HEK293 (cell line): ENCODE results near the gene IL5.

Experiments used
- CTCF ChIA-PET: fragments of 350-600 bp; formaldehyde crosslinking; extraction: SDS; loops from one replicate; lab custom pipeline; 2021; ENCODE audit warnings: antibody characterized with exemption; lab: Yijun Ruan, JAX
- POLR2A ChIA-PET: fragments of 300-600 bp; formaldehyde crosslinking; extraction: SDS; loops from one replicate; lab custom pipeline; 2020; ENCODE audit warnings: antibody characterized with exemption, inconsistent platforms; lab: Yijun Ruan, JAX
- H3K27ac ChIP-seq: fragments of 200-500 bp; sonication (Bioruptor generic); 2 replicates; pipeline ENCODE4 v1.5.1; 2014; ENCODE audit warnings: low read depth, low read length, control low read depth, inconsistent platforms; ENCODE audit errors: extremely low read depth
- H3K36me3 ChIP-seq, 2 experiments: fragments of 200-500 bp in 1 of 2; sonication (Bioruptor generic) in 1 of 2; 1 replicate in 1 of 2; 2 replicates in 1 of 2; pipeline ENCODE4 v1.5.1; 2014 to 2017; ENCODE audit warnings: inconsistent platforms in 2 of 2, low read length in 2 of 2; ENCODE audit not compliant: control insufficient read depth in 2 of 2, insufficient read depth in 1 of 2
- H3K4me1 ChIP-seq: fragments of 200-500 bp; sonication (Bioruptor generic); 2 replicates; pipeline ENCODE4 v1.5.1; 2014; ENCODE audit warnings: mild to moderate bottlenecking, low read length, inconsistent platforms; ENCODE audit not compliant: control insufficient read depth, insufficient read depth
- H3K4me3 ChIP-seq: 2 replicates; pipeline ENCODE4 v1.5.1; 2011; ENCODE audit warnings: low read depth, mild to moderate bottlenecking, control low read depth, low read length, moderate library complexity
- H3K9me3 ChIP-seq: fragments of 200-500 bp; sonication (Bioruptor generic); 2 replicates; pipeline ENCODE4 v1.5.1; 2014; ENCODE audit warnings: low read depth, low read length, inconsistent platforms; ENCODE audit not compliant: control insufficient read depth, insufficient read depth
- EGR2 ChIP-seq: fragments of 450-650 bp; formaldehyde crosslinking; IDR thresholded peaks from 2 replicates; pipeline ENCODE4 v1.5.1; 2016; ENCODE audit warnings: low read depth, missing biosample characterization, missing genetic modification characterization
- GLI2 ChIP-seq: fragments of 450-650 bp; formaldehyde crosslinking; IDR thresholded peaks from 2 replicates; pipeline ENCODE4; 2017; ENCODE audit warnings: missing biosample characterization, missing genetic modification characterization, low read depth, borderline replicate concordance
- GLIS2 ChIP-seq: fragments of 450-650 bp; formaldehyde crosslinking; IDR thresholded peaks from 2 replicates; pipeline ENCODE4 v1.5.1; 2016; ENCODE audit warnings: missing biosample characterization, missing genetic modification characterization
- KLF7 ChIP-seq: fragments of 450-650 bp; formaldehyde crosslinking; IDR thresholded peaks from 2 replicates; pipeline ENCODE4 v1.5.1; 2016; ENCODE audit warnings: missing biosample characterization, missing genetic modification characterization, borderline replicate concordance
- KLF8 ChIP-seq: fragments of 450-650 bp; formaldehyde crosslinking; IDR thresholded peaks from 2 replicates; pipeline ENCODE4 v1.5.1; 2016; ENCODE audit warnings: missing biosample characterization, missing genetic modification characterization
- REPIN1 ChIP-seq: fragments of 450-650 bp; formaldehyde crosslinking; IDR thresholded peaks from 2 replicates; pipeline ENCODE4 v1.5.1; 2017; ENCODE audit warnings: missing biosample characterization, missing genetic modification characterization, low read depth
- SP3 ChIP-seq: fragments of 450-650 bp; formaldehyde crosslinking; IDR thresholded peaks from 2 replicates; pipeline ENCODE4 v1.5.1; 2016; ENCODE audit warnings: missing biosample characterization, missing genetic modification characterization
- YY1 ChIP-seq: fragments of 450-650 bp; formaldehyde crosslinking; IDR thresholded peaks from 2 replicates; pipeline ENCODE4 v1.5.1; 2018; ENCODE audit warnings: missing biosample characterization, missing genetic modification characterization
- ZBTB17 ChIP-seq: fragments of 450-650 bp; formaldehyde crosslinking; IDR thresholded peaks from 2 replicates; pipeline ENCODE4 v1.5.1; 2016; ENCODE audit warnings: missing biosample characterization, missing genetic modification characterization
- ZBTB20 ChIP-seq: fragments of 450-650 bp; formaldehyde crosslinking; IDR thresholded peaks from 2 replicates; pipeline ENCODE4 v1.5.1; 2016; ENCODE audit warnings: missing biosample characterization, missing genetic modification characterization
- ZEB2 ChIP-seq: fragments of 450-650 bp; formaldehyde crosslinking; IDR thresholded peaks from 2 replicates; pipeline ENCODE4 v1.5.1; 2016; ENCODE audit warnings: missing biosample characterization, missing genetic modification characterization
- ZFHX2 ChIP-seq: fragments of 450-650 bp; formaldehyde crosslinking; conservative IDR thresholded peaks from 2 replicates; pipeline ENCODE4 v1.5.1; 2016; ENCODE audit warnings: missing biosample characterization, missing genetic modification characterization
- ZNF155 ChIP-seq: fragments of 450-650 bp; formaldehyde crosslinking; IDR thresholded peaks from 2 replicates; pipeline ENCODE4 v1.5.1; 2016; ENCODE audit warnings: missing biosample characterization, missing genetic modification characterization
- ZNF2 ChIP-seq: fragments of 450-650 bp; formaldehyde crosslinking; IDR thresholded peaks from 2 replicates; pipeline ENCODE4 v1.5.1; 2016; ENCODE audit warnings: missing biosample characterization, missing genetic modification characterization
- ZNF274 ChIP-seq, 2 experiments: fragments of 200-500 bp in 1 of 2; fragments of 450-650 bp in 1 of 2; sonication (Bioruptor generic) in 1 of 2; formaldehyde crosslinking in 1 of 2; IDR thresholded peaks; 2 replicates each; pipeline versions ENCODE4 v1.5.1 to v1.6.1; 2014 to 2016; ENCODE audit warnings: borderline replicate concordance in 1 of 2, inconsistent platforms in 1 of 2, low read length in 1 of 2, missing biosample characterization in 1 of 2, missing genetic modification characterization in 1 of 2
- ZNF391 ChIP-seq: fragments of 450-650 bp; formaldehyde crosslinking; IDR thresholded peaks from 2 replicates; pipeline ENCODE4 v1.5.1; 2016; ENCODE audit warnings: low read depth, missing biosample characterization, missing genetic modification characterization, borderline replicate concordance
- ZNF394 ChIP-seq: fragments of 450-650 bp; formaldehyde crosslinking; IDR thresholded peaks from 2 replicates; pipeline ENCODE4 v1.5.1; 2016; ENCODE audit warnings: missing biosample characterization, missing genetic modification characterization, mild to moderate bottlenecking, moderate library complexity, borderline replicate concordance
- ZNF548 ChIP-seq: fragments of 450-650 bp; formaldehyde crosslinking; IDR thresholded peaks from 2 replicates; pipeline ENCODE4 v1.5.1; 2016; ENCODE audit warnings: missing biosample characterization, missing genetic modification characterization
- ZNF610 ChIP-seq: fragments of 450-650 bp; formaldehyde crosslinking; IDR thresholded peaks from 2 replicates; pipeline ENCODE4 v1.5.1; 2016; ENCODE audit warnings: missing biosample characterization, missing genetic modification characterization, borderline replicate concordance
- ZNF621 ChIP-seq: fragments of 450-650 bp; formaldehyde crosslinking; IDR thresholded peaks from 2 replicates; pipeline ENCODE4 v1.5.1; 2017; ENCODE audit warnings: missing biosample characterization, missing genetic modification characterization
- ZNF623 ChIP-seq: fragments of 450-650 bp; formaldehyde crosslinking; IDR thresholded peaks from 2 replicates; pipeline ENCODE4 v1.5.1; 2016; ENCODE audit warnings: missing biosample characterization, missing genetic modification characterization
- ZNF654 ChIP-seq: fragments of 450-650 bp; formaldehyde crosslinking; IDR thresholded peaks from 2 replicates; pipeline ENCODE4 v1.5.1; 2016; ENCODE audit warnings: low read depth, missing biosample characterization, missing genetic modification characterization
- ZNF670 ChIP-seq: fragments of 450-650 bp; formaldehyde crosslinking; IDR thresholded peaks from 2 replicates; pipeline ENCODE4 v1.5.1; 2016; ENCODE audit warnings: missing biosample characterization, missing genetic modification characterization, low read depth
- ZNF701 ChIP-seq: fragments of 450-650 bp; formaldehyde crosslinking; IDR thresholded peaks from 2 replicates; pipeline ENCODE4 v1.5.1; 2016; ENCODE audit warnings: missing biosample characterization, missing genetic modification characterization
- ZNF777 ChIP-seq: fragments of 450-650 bp; formaldehyde crosslinking; IDR thresholded peaks from 2 replicates; pipeline ENCODE4 v1.5.1; 2017; ENCODE audit warnings: missing biosample characterization, missing genetic modification characterization, borderline replicate concordance
- ZNF791 ChIP-seq: fragments of 450-650 bp; formaldehyde crosslinking; IDR thresholded peaks from 2 replicates; pipeline ENCODE4 v1.5.1; 2016; ENCODE audit warnings: missing biosample characterization, missing genetic modification characterization
- ZSCAN30 ChIP-seq: fragments of 450-650 bp; IDR thresholded peaks from 2 replicates; pipeline ENCODE4 v1.5.1; 2018; ENCODE audit warnings: missing biosample characterization, mild to moderate bottlenecking, missing genetic modification characterization, moderate library complexity
- TF ChIP-seq, protein P1 (sequence below): fragments of 450-650 bp; formaldehyde crosslinking; IDR thresholded peaks from 2 replicates; pipeline ENCODE4 v1.5.1; 2016; ENCODE audit warnings: missing biosample characterization, missing genetic modification characterization
- TF ChIP-seq, protein P2 (sequence below): fragments of 450-650 bp; formaldehyde crosslinking; IDR thresholded peaks from 2 replicates; pipeline ENCODE4 v1.5.1; 2016; ENCODE audit warnings: missing biosample characterization, missing genetic modification characterization
- TF ChIP-seq, protein P3 (sequence below): fragments of 450-650 bp; formaldehyde crosslinking; IDR thresholded peaks from 2 replicates; pipeline ENCODE4 v1.5.1; 2016; ENCODE audit warnings: missing biosample characterization, missing genetic modification characterization
- TF ChIP-seq, protein P4 (sequence below): fragments of 450-650 bp; formaldehyde crosslinking; IDR thresholded peaks from 2 replicates; pipeline ENCODE4 v1.5.1; 2016; ENCODE audit warnings: missing biosample characterization, missing genetic modification characterization

IL5 gene

DNA sequence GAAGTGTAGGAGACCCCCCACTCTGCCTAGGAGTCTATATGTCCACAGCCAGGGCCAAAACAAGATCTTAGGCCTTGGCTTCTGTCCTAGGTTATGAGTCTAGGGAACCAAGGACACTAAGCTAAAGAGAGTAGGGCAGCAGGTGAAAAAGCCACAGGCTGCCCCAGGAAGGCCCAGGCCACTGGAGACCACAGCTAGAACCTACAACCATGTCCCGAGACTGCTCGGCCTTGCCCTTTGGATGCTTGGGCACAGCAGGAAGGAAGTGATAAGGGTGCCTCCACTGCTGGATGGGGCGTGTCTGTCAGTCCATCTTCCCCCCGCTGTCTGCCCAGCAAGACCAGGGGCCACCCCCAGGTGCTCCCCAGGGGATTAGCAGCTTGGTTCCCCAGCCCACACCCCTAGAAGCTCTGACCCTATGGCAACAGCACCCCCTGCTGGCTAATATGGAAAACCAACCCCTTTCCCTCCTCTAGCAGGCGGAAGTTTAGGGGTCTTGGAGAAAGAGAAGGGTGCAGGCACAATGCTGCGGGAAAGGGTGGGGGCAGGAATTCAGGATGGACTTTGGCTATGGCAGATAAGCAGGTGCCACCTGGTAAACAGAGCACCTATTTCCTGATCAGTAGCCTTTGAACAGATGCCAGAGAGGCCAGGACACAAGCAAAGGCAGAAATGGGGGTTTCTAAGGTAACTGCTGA lies 42.2 kb downstream of the IL5 start:
- H3K9me3 ChIP-seq = no peaks in the 10 kb centered on the region
- H3K4me1 ChIP-seq = no peaks in the 10 kb centered on the region
- no peaks in the 10 kb centered on the region for H3K36me3 ChIP-seq
- H3K4me3 ChIP-seq = no peak overlapping the region
- ChIA-PET POLR2A (interaction anchor here (1.0 to 1.5 kb wide), 3 partner anchors 10 to 277 kb away, joined by 3 to 11 read pairs (median 4); partner anchors contain the start of gene IRF1), CTCF (interaction anchor here (0.5 to 7.7 kb wide), 38 partner anchors 9 to 436 kb away, joined by 3 to 140 read pairs (median 4); partner anchors contain the start of gene SLC22A4)
- H3K27ac ChIP-seq = no peak overlapping the region
- no peak for TF ChIP-seq KLF7 (tag by site-specific recombination)
- TF ChIP-seq ZFHX2 (tag by site-specific recombination) = peak; percentile 61; the same call in 1 of the 2 replicates
- TF ChIP-seq, protein P1, sequence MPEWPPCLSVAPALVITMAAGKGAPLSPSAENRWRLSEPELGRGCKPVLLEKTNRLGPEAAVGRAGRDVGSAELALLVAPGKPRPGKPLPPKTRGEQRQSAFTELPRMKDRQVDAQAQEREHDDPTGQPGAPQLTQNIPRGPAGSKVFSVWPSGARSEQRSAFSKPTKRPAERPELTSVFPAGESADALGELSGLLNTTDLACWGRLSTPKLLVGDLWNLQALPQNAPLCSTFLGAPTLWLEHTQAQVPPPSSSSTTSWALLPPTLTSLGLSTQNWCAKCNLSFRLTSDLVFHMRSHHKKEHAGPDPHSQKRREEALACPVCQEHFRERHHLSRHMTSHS = no peak
- no peak for TF ChIP-seq ZNF548 (tag by site-specific recombination)
- peak; percentile 48 for TF ChIP-seq ZSCAN30 (tag by site-specific recombination)
- peak; percentile 57; the same call in 1 of the 2 replicates for TF ChIP-seq ZEB2 (tag by site-specific recombination)
- no peak for TF ChIP-seq ZNF623 (tag by site-specific recombination)
- TF ChIP-seq ZNF610 (tag by site-specific recombination) = no peak
- TF ChIP-seq ZNF777 = no peak
- no peak; the same call in 1 of the 2 replicates for TF ChIP-seq KLF8
- no peak for TF ChIP-seq ZNF155 (tag by site-specific recombination)
- TF ChIP-seq REPIN1 = no peak
- TF ChIP-seq, protein P2, sequence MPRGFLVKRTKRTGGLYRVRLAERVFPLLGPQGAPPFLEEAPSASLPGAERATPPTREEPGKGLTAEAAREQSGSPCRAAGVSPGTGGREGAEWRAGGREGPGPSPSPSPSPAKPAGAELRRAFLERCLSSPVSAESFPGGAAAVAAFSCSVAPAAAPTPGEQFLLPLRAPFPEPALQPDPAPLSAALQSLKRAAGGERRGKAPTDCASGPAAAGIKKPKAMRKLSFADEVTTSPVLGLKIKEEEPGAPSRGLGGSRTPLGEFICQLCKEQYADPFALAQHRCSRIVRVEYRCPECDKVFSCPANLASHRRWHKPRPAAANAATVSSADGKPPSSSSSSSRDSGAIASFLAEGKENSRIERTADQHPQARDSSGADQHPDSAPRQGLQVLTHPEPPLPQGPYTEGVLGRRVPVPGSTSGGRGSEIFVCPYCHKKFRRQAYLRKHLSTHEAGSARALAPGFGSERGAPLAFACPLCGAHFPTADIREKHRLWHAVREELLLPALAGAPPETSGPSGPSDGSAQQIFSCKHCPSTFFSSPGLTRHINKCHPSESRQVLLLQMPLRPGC (tag by site-specific recombination) = no peak
- no peak for TF ChIP-seq SP3 (tag by site-specific recombination)
- peak; percentile 29; the same call in 1 of the 2 replicates for TF ChIP-seq ZBTB17
- TF ChIP-seq ZNF701 = no peak
- TF ChIP-seq ZNF654 = peak; percentile 92
- TF ChIP-seq ZNF274 (IDR thresholded peaks at IDR 0.05; ENCODE audit: low read length) = no peak
- TF ChIP-seq ZNF274 (tag by site-specific recombination; IDR thresholded peaks at IDR 0.05; ENCODE audit: borderline replicate concordance) = no peak
- 0 out of 2 replicates have a peak, but pooled peaks have one; percentile 31 for TF ChIP-seq ZNF391 (tag by site-specific recombination)
- no peak for TF ChIP-seq EGR2 (tag by site-specific recombination)
- no peak for TF ChIP-seq YY1 (tag by site-specific recombination)
- TF ChIP-seq, protein P3, sequence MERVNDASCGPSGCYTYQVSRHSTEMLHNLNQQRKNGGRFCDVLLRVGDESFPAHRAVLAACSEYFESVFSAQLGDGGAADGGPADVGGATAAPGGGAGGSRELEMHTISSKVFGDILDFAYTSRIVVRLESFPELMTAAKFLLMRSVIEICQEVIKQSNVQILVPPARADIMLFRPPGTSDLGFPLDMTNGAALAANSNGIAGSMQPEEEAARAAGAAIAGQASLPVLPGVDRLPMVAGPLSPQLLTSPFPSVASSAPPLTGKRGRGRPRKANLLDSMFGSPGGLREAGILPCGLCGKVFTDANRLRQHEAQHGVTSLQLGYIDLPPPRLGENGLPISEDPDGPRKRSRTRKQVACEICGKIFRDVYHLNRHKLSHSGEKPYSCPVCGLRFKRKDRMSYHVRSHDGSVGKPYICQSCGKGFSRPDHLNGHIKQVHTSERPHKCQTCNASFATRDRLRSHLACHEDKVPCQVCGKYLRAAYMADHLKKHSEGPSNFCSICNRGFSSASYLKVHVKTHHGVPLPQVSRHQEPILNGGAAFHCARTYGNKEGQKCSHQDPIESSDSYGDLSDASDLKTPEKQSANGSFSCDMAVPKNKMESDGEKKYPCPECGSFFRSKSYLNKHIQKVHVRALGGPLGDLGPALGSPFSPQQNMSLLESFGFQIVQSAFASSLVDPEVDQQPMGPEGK (tag by site-specific recombination) = peak; percentile 78
- TF ChIP-seq GLI2 = no peak
- no peak for TF ChIP-seq ZNF791 (tag by site-specific recombination)
- peak; percentile 85 for TF ChIP-seq GLIS2 (tag by site-specific recombination)
- TF ChIP-seq ZBTB20 (tag by site-specific recombination) = no peak
- TF ChIP-seq ZNF670 (tag by site-specific recombination) = no peak
- TF ChIP-seq ZNF621 (tag by site-specific recombination) = no peak
- TF ChIP-seq ZNF2 (tag by site-specific recombination) = peak; percentile 85
- TF ChIP-seq ZNF394 = peak; percentile 77; the same call in 1 of the 2 replicates
- TF ChIP-seq, protein P4, sequence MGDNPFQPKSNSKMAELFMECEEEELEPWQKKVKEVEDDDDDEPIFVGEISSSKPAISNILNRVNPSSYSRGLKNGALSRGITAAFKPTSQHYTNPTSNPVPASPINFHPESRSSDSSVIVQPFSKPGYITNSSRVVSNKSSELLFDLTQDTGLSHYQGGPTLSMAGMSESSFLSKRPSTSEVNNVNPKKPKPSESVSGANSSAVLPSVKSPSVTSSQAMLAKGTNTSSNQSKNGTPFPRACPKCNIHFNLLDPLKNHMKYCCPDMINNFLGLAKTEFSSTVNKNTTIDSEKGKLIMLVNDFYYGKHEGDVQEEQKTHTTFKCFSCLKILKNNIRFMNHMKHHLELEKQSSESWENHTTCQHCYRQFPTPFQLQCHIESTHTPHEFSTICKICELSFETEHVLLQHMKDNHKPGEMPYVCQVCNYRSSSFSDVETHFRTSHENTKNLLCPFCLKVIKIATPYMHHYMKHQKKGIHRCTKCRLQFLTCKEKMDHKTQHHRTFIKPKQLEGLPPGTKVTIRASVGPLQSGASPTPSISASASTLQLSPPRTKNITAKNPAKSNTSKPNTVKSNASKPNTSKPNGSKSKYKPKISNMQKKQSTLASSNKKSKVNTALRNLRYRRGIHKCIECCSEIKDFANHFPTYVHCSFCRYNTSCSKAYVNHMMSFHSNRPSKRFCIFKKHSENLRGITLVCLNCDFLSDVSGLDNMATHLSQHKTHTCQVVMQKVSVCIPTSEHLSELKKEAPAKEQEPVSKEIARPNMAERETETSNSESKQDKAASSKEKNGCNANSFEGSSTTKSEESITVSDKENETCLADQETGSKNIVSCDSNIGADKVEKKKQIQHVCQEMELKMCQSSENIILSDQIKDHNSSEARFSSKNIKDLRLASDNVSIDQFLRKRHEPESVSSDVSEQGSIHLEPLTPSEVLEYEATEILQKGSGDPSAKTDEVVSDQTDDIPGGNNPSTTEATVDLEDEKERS = no peak
